ENCODE measurements around the gene ANXA6. TPM values are rescaled to one million over a fixed set of nuclear protein-coding genes. Genes with fewer than 3 reads are reported as not detected.
A peak's percentile ranks its signal among the peaks of the same experiment; 100 is the strongest.

Gene ANXA6
- total RNA-seq, 2 donors from 2014 or later = 164 to 165 TPM

GRCh38 chr5:151104795-151105194 is 52.8 kb downstream of the ANXA6 start:
- H3K36me3 ChIP-seq = peaks cover 71% of the 10 kb centered on the region
- peaks cover 0 to 56% of the 10 kb centered on the region in 2 donors for H3K4me1 ChIP-seq
- no peak overlapping the region for H3K27ac ChIP-seq
- peak; percentile 83 for DNase-seq (ENCODE audit: low spot score)
- no peak for TF ChIP-seq CTCF (IDR thresholded peaks at IDR 0.05)
- no peaks in the 10 kb centered on the region for H3K27me3 ChIP-seq
- H3K4me3 ChIP-seq = no peak overlapping the region
- no peaks in the 10 kb centered on the region for H3K9me3 ChIP-seq

GRCh38 chr5:151101746-151102145 is 55.8 kb downstream of the ANXA6 start:
- Histone ChIP-seq H3K4me3 (no peak overlapping the region), H3K4me1 (peaks cover 0 to 36% of the 10 kb centered on the region in 2 donors), H3K27ac (peak overlapping the region; percentile 44 to 60), H3K27me3 (no peaks in the 10 kb centered on the region), H3K9me3 (no peaks in the 10 kb centered on the region), H3K36me3 (peaks cover 44% of the 10 kb centered on the region)
- TF ChIP-seq CTCF (IDR thresholded peaks at IDR 0.05) = no peak
- DNase-seq (ENCODE audit: low spot score) = no peak

GRCh38 chr5:151101151-151101550 is 56.4 kb downstream of the ANXA6 start:
- peak overlapping the region; percentile 44 to 60 for H3K27ac ChIP-seq
- TF ChIP-seq CTCF (IDR thresholded peaks at IDR 0.05) = no peak
- H3K4me1 ChIP-seq = peaks cover 0 to 41% of the 10 kb centered on the region in 2 donors
- H3K4me3 ChIP-seq = no peak overlapping the region
- DNase-seq (ENCODE audit: low spot score) = no peak
- peaks cover 38% of the 10 kb centered on the region for H3K36me3 ChIP-seq
- H3K27me3 ChIP-seq = no peaks in the 10 kb centered on the region
- no peaks in the 10 kb centered on the region for H3K9me3 ChIP-seq

GRCh38 chr5:151100681-151101080 is 56.9 kb downstream of the ANXA6 start:
- Histone ChIP-seq H3K27me3 (no peaks in the 10 kb centered on the region), H3K4me1 (peaks cover 0 to 43% of the 10 kb centered on the region in 2 donors), H3K36me3 (peaks cover 35% of the 10 kb centered on the region), H3K4me3 (no peak overlapping the region), H3K27ac (peak overlapping the region; percentile 44 to 60), H3K9me3 (no peaks in the 10 kb centered on the region)
- no peak for TF ChIP-seq CTCF (IDR thresholded peaks at IDR 0.05)
- no peak for DNase-seq (ENCODE audit: low spot score)

GRCh38 chr5:151098768-151099121 is 58.8 kb downstream of the ANXA6 start:
- no peak overlapping the region for H3K4me3 ChIP-seq
- no peaks in the 10 kb centered on the region for H3K9me3 ChIP-seq
- no peak for TF ChIP-seq CTCF (IDR thresholded peaks at IDR 0.05)
- DNase-seq (ENCODE audit: low spot score) = no peak
- peaks cover 19% of the 10 kb centered on the region for H3K36me3 ChIP-seq
- peaks cover 0 to 54% of the 10 kb centered on the region in 2 donors for H3K4me1 ChIP-seq
- no peaks in the 10 kb centered on the region for H3K27me3 ChIP-seq
- H3K27ac ChIP-seq = no peak overlapping the region

Measured in right atrium auricular region (tissue), 2 donors.